ENCODE results near the gene UGT1A10. TPM values are rescaled to one million over a fixed set of nuclear protein-coding genes. Genes with fewer than 3 reads are reported as not detected.

The UGT1A10 gene
- total RNA-seq, 1 donor from 2014 or later = not detected

- Mint-ChIP-seq H3K27ac (ENCODE audit: unreplicated experiment) (no peak overlapping the region), H3K4me3 (ENCODE audit: unreplicated experiment) (no peak overlapping the region), H3K4me1 (ENCODE audit: low read depth) (peaks cover 10% of the 10 kb centered on the region), H3K9me3 (ENCODE audit: low read depth) (no peaks in the 10 kb centered on the region), H3K27me3 (ENCODE audit: low read depth) (peaks cover 11% of the 10 kb centered on the region), H3K36me3 (ENCODE audit: low read depth) (no peaks in the 10 kb centered on the region)
- TF ChIP-seq, protein P1, sequence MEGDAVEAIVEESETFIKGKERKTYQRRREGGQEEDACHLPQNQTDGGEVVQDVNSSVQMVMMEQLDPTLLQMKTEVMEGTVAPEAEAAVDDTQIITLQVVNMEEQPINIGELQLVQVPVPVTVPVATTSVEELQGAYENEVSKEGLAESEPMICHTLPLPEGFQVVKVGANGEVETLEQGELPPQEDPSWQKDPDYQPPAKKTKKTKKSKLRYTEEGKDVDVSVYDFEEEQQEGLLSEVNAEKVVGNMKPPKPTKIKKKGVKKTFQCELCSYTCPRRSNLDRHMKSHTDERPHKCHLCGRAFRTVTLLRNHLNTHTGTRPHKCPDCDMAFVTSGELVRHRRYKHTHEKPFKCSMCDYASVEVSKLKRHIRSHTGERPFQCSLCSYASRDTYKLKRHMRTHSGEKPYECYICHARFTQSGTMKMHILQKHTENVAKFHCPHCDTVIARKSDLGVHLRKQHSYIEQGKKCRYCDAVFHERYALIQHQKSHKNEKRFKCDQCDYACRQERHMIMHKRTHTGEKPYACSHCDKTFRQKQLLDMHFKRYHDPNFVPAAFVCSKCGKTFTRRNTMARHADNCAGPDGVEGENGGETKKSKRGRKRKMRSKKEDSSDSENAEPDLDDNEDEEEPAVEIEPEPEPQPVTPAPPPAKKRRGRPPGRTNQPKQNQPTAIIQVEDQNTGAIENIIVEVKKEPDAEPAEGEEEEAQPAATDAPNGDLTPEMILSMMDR (IDR thresholded peaks at IDR 0.05) = no peak
- no peak for DNase-seq (ENCODE audit: low spot score)
These were observed 125.0 kb downstream of the UGT1A10 start for GRCh38 chr2:233761040-233761769.

DNA sequence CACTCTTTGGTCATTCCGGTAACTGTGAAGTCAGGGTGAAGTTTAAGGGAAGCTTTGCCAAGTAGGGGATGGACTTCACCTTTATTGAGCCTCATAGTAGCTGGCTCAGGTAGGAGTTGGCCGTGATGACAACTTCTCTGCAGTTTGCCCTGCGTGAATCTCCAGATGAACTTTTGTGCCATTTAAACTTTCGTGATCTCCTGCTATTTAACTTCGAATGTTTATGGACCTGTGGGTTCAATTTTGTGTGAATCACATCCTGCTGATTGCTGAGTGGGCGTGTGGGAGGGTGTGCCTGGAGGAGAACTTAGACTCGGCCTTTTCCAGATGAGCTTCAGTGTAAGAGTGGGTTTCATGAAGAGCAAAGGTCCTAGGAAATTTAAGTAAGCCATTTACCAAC is 128.0 kb downstream of the UGT1A10 start:
- no peaks in the 10 kb centered on the region for H3K9me3 Mint-ChIP-seq (ENCODE audit: low read depth)
- H3K27me3 Mint-ChIP-seq (ENCODE audit: low read depth) = peaks cover 17% of the 10 kb centered on the region
- H3K4me1 Mint-ChIP-seq (ENCODE audit: low read depth) = peaks cover 10% of the 10 kb centered on the region
- H3K36me3 Mint-ChIP-seq (ENCODE audit: low read depth) = no peaks in the 10 kb centered on the region
- H3K27ac Mint-ChIP-seq (ENCODE audit: unreplicated experiment) = no peak overlapping the region
- TF ChIP-seq, protein P1 (IDR thresholded peaks at IDR 0.05) = no peak
- no peak for DNase-seq (ENCODE audit: low spot score)
- H3K4me3 Mint-ChIP-seq (ENCODE audit: unreplicated experiment) = no peak overlapping the region

DNA sequence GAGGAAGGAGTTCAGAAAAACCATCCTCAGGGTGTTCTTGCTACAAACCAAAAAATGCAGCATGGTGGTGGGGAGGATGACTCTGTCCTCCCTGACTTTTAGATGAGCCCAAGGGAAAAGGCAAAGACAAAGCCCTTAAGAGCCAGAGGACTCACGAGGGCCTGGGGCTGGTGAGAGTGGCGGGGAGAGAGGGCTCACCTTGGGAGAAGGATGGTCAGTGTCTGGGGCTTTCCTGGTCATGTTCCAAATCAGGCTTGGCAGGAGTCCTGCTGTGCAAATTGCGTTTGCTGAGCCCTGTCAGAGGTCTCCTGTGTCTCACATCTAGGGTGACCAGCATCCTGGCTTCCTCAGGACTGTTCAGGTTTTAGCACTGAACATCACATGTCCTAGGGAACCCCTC is 128.5 kb downstream of the UGT1A10 start:
- Mint-ChIP-seq H3K4me1 (ENCODE audit: low read depth) (peaks cover 10% of the 10 kb centered on the region), H3K36me3 (ENCODE audit: low read depth) (no peaks in the 10 kb centered on the region), H3K27me3 (ENCODE audit: low read depth) (peaks cover 18% of the 10 kb centered on the region), H3K9me3 (ENCODE audit: low read depth) (no peaks in the 10 kb centered on the region), H3K4me3 (ENCODE audit: unreplicated experiment) (no peak overlapping the region), H3K27ac (ENCODE audit: unreplicated experiment) (no peak overlapping the region)
- TF ChIP-seq, protein P1 (IDR thresholded peaks at IDR 0.05) = no peak
- DNase-seq (ENCODE audit: low spot score) = no peak

DNA sequence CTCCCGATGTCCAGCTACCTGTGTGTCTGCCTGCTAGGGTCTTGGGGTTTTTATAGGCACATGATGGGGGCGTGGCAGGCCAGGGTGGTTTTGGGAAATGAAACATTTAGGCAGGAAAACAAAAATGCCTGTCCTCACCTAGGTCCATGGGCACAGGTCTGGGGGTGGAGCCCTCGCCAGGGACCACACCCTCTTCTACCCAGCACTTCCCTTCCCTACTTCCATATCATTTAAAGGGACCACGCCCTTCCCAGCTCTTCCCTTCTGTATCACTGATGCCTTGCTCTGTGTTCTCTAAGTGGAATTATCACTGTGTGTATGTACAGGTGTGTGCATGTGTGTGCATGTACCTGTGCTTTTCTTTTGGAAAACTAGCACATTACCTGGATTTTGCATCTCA is 130.2 kb downstream of the UGT1A10 start:
- H3K4me1 Mint-ChIP-seq (ENCODE audit: low read depth) = peaks cover 10% of the 10 kb centered on the region
- H3K9me3 Mint-ChIP-seq (ENCODE audit: low read depth) = no peaks in the 10 kb centered on the region
- H3K36me3 Mint-ChIP-seq (ENCODE audit: low read depth) = peaks cover 1% of the 10 kb centered on the region
- peaks cover 24% of the 10 kb centered on the region for H3K27me3 Mint-ChIP-seq (ENCODE audit: low read depth)
- H3K4me3 Mint-ChIP-seq (ENCODE audit: unreplicated experiment) = no peak overlapping the region
- DNase-seq (ENCODE audit: low spot score) = no peak
- TF ChIP-seq, protein P1 (IDR thresholded peaks at IDR 0.05) = no peak
- H3K27ac Mint-ChIP-seq (ENCODE audit: unreplicated experiment) = no peak overlapping the region

GRCh38 chr2:233768076-233768475 is 131.8 kb downstream of the UGT1A10 start:
- Mint-ChIP-seq H3K36me3 (ENCODE audit: low read depth) (peaks cover 1% of the 10 kb centered on the region), H3K4me3 (ENCODE audit: unreplicated experiment) (no peak overlapping the region), H3K4me1 (ENCODE audit: low read depth) (peaks cover 10% of the 10 kb centered on the region), H3K9me3 (ENCODE audit: low read depth) (no peaks in the 10 kb centered on the region), H3K27ac (ENCODE audit: unreplicated experiment) (no peak overlapping the region), H3K27me3 (ENCODE audit: low read depth) (peaks cover 26% of the 10 kb centered on the region)
- TF ChIP-seq, protein P1 (IDR thresholded peaks at IDR 0.05) = no peak
- no peak for DNase-seq (ENCODE audit: low spot score)
